ENCODE data around the gene INAFM2.

GRCh38 chr15:40281801-40282146 lies 41.7 kb upstream of the INAFM2 start:
- TF ChIP-seq TARDBP (IDR thresholded peaks at IDR 0.05) (no peak), SUZ12 (IDR thresholded peaks at IDR 0.05) (no peak), SP1 (IDR thresholded peaks at IDR 0.05) (no peak), HDGF (IDR thresholded peaks at IDR 0.05; ENCODE audit: borderline replicate concordance) (no peak), FOXA1 (IDR thresholded peaks at IDR 0.05) (no peak)

Data from HEK293T (cell line).